ENCODE measurements around the gene TNFAIP3. TPM values are rescaled to one million over a fixed set of nuclear protein-coding genes. Genes with fewer than 3 reads are reported as not detected.

The TNFAIP3 gene
- total and polyA plus RNA-seq, 2 experiments from 2014 or later = 73.4 to 141 TPM

DNA sequence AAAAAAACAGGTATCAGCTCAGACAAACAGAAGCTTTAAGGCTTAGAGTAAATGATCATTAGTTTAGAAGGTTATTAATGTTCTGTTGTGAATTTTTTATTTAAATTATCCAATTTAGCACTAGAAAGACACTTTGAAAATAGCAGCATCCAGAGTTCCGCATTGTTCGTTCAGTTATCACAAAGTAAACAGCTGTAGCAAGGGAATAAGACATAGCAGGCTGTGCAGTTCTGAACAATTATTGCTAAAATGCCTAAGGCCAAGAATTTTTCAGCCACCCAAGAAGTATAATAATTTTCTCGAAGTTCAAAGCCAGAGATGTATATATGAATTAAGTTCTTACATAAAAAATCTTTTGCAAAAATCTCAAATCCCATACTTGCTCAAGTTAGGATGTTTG, 8.0 kb upstream of the TNFAIP3 start:
- Histone ChIP-seq H3K27ac (no peak overlapping the region), H3K4me2 (no peak overlapping the region), H3K4me1 (ENCODE audit: insufficient read depth) (peaks cover 17% of the 10 kb centered on the region), H3K36me3 (replicated peaks; ENCODE audit: insufficient read depth, low read depth) (no peaks in the 10 kb centered on the region), H3K79me2 (no peaks in the 10 kb centered on the region), H3K9me3 (ENCODE audit: low read depth) (no peaks in the 10 kb centered on the region), H3K4me3 (no peak overlapping the region), H4K20me1 (ENCODE audit: insufficient read depth, poor library complexity, severe bottlenecking) (no peaks in the 10 kb centered on the region), H2AFZ (no peak overlapping the region), H3K9me2 (replicated peaks; ENCODE audit: insufficient read depth) (no peaks in the 10 kb centered on the region), H3K27me3 (no peaks in the 10 kb centered on the region)
- WGBS (ENCODE audit: low lambda C conversion rate, missing lambda C conversion rate) = 50% methylated on average over 3 of the region's 3 CpGs
- TF ChIP-seq, protein P1, sequence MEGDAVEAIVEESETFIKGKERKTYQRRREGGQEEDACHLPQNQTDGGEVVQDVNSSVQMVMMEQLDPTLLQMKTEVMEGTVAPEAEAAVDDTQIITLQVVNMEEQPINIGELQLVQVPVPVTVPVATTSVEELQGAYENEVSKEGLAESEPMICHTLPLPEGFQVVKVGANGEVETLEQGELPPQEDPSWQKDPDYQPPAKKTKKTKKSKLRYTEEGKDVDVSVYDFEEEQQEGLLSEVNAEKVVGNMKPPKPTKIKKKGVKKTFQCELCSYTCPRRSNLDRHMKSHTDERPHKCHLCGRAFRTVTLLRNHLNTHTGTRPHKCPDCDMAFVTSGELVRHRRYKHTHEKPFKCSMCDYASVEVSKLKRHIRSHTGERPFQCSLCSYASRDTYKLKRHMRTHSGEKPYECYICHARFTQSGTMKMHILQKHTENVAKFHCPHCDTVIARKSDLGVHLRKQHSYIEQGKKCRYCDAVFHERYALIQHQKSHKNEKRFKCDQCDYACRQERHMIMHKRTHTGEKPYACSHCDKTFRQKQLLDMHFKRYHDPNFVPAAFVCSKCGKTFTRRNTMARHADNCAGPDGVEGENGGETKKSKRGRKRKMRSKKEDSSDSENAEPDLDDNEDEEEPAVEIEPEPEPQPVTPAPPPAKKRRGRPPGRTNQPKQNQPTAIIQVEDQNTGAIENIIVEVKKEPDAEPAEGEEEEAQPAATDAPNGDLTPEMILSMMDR (IDR thresholded peaks at IDR 0.05; ENCODE audit: poor library complexity) = no peak
- TF ChIP-seq EZH2 (IDR thresholded peaks at IDR 0.05; ENCODE audit: borderline replicate concordance) = no peak
- TF ChIP-seq EZH2phosphoT487 (IDR thresholded peaks at IDR 0.05; ENCODE audit: low read depth, severe bottlenecking, unreplicated experiment) = no peak
- no peak for DNase-seq (ENCODE audit: low spot score)

DNA sequence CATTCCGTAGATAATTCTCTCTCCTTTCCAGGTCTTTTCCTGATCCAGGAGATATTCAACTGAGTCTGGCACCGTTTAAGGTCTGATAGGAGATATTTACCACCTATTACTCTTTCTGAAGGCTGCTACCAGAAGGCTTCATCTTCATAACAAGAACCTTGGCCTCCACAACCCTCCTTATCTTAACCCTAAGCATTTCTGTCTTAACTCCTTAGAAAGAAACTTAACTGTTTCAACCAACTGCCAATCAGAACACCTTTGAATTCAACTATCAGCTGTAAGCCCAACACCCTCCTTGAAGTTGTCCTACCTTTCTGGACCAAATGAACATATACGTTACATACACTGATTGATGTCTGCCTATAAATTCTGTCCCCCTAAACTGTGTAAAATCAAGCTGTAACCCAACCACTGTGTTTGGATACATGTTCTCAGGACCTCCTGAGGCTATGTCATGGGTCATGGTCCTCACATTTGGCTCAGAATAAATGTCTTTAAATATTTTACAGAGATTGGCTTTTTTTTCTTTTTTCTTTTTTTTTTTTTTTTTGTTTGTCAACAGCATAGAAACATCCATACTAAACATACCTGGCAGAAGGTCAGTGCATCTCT, 6.6 kb upstream of the TNFAIP3 start:
- Histone ChIP-seq H4K20me1 (ENCODE audit: insufficient read depth, poor library complexity, severe bottlenecking) (no peaks in the 10 kb centered on the region), H3K79me2 (no peaks in the 10 kb centered on the region), H3K4me1 (ENCODE audit: insufficient read depth) (peaks cover 20% of the 10 kb centered on the region), H3K9me3 (ENCODE audit: low read depth) (no peaks in the 10 kb centered on the region), H3K36me3 (replicated peaks; ENCODE audit: insufficient read depth, low read depth) (no peaks in the 10 kb centered on the region), H3K27me3 (no peaks in the 10 kb centered on the region), H3K9me2 (replicated peaks; ENCODE audit: insufficient read depth) (no peaks in the 10 kb centered on the region), H3K4me3 (no peak overlapping the region), H2AFZ (no peak overlapping the region), H3K4me2 (no peak overlapping the region), H3K27ac (peak overlapping the region; percentile 31)
- TF ChIP-seq, protein P1 (IDR thresholded peaks at IDR 0.05; ENCODE audit: poor library complexity) = no peak
- TF ChIP-seq EZH2phosphoT487 (IDR thresholded peaks at IDR 0.05; ENCODE audit: low read depth, severe bottlenecking, unreplicated experiment) (no peak), EZH2 (IDR thresholded peaks at IDR 0.05; ENCODE audit: borderline replicate concordance) (no peak)
- WGBS (ENCODE audit: low lambda C conversion rate, missing lambda C conversion rate) = 62% methylated on average over 3 of the region's 3 CpGs
- DNase-seq (ENCODE audit: low spot score) = no peak

DNA sequence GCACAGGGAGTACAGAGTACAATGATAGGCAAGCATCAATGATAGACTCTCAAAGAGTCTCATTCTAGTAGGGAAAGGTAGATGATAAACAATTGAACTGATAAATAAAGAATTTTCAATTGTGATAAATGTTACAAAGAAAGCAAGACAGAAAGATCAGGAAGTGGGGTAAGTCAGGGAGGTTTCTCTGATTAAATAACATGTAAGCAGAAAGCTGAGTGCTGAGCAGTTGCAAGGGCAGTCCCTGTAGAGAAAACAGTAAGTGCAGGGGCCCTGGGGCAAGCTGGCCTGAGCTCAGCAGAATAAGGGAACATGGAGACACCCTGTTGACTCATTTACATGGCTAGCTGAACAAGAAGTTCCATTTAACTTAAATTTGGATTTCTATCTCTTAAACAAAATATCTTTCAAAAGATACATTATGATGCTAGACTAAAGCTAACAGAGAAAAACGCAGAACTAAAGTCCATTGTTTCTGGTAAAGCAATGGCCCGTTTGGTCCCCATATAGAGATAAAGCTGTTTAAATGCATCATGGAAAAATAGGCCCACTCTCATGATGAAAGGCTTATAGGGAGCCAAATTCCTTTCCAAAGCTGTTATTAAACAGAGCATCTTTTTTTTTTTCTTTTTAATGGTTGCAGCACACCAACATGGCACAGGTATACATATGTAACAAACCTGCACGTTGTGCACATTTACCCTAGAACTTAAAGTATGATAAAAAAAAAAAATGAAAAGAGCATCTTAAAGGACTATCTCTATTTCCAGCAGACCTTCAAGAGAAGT, 5.3 kb upstream of the TNFAIP3 start:
- no peak overlapping the region for H2AFZ ChIP-seq
- no peaks in the 10 kb centered on the region for H3K36me3 ChIP-seq (replicated peaks; ENCODE audit: insufficient read depth, low read depth)
- peaks cover 30% of the 10 kb centered on the region for H3K4me1 ChIP-seq (ENCODE audit: insufficient read depth)
- no peaks in the 10 kb centered on the region for H3K9me3 ChIP-seq (ENCODE audit: low read depth)
- H3K9me2 ChIP-seq (replicated peaks; ENCODE audit: insufficient read depth) = no peaks in the 10 kb centered on the region
- H3K27me3 ChIP-seq = no peaks in the 10 kb centered on the region
- H3K4me3 ChIP-seq = no peak overlapping the region
- DNase-seq (ENCODE audit: low spot score) = no peak
- H3K27ac ChIP-seq = peak overlapping the region; percentile 78
- 65% methylated on average over 3 of the region's 3 CpGs for WGBS (ENCODE audit: low lambda C conversion rate, missing lambda C conversion rate)
- H3K4me2 ChIP-seq = peak overlapping the region; percentile 54
- TF ChIP-seq EZH2phosphoT487 (IDR thresholded peaks at IDR 0.05; ENCODE audit: low read depth, severe bottlenecking, unreplicated experiment) = no peak
- TF ChIP-seq EZH2 (IDR thresholded peaks at IDR 0.05; ENCODE audit: borderline replicate concordance) = no peak
- TF ChIP-seq, protein P1 (IDR thresholded peaks at IDR 0.05; ENCODE audit: poor library complexity) = no peak
- no peaks in the 10 kb centered on the region for H4K20me1 ChIP-seq (ENCODE audit: insufficient read depth, poor library complexity, severe bottlenecking)
- no peaks in the 10 kb centered on the region for H3K79me2 ChIP-seq

All from hepatocyte (in vitro differentiated cells).